Naive thymus-derived CD4-positive, alpha-beta T cell (primary cell): Measurements from ENCODE around the gene MIEN1. TPM values are rescaled to one million over a fixed set of nuclear protein-coding genes. Genes with fewer than 3 reads are reported as not detected.
"Not testable (repeated sequence)": the region's sequence is repeated elsewhere in the genome, so short reads cannot be mapped to it uniquely, and the experiment has no call there.

Experiments used
- ATAC-seq: fragments of 150-1000 bp; cut with Tn5 transposase; 2 replicates; pipeline ENCODE4 v1.10.0; 2021; ENCODE audit warnings: mild to moderate bottlenecking, moderate library complexity
- CTCF ChIA-PET: fragments of 350-600 bp; sonication (Branson Sonifier 250); formaldehyde crosslinking; loops from one replicate; lab custom pipeline; 2021; ENCODE audit warnings: antibody characterized with exemption; lab: Charles Lee
- POLR2A ChIA-PET: fragments of 350-600 bp; sonication (Branson Sonifier 250); formaldehyde crosslinking; loops from one replicate; lab custom pipeline; 2021; ENCODE audit warnings: antibody characterized with exemption, inconsistent platforms; lab: Charles Lee
- DNase-seq, 9 donors: peaks; one replicate each; pipeline versions ENCODE4 v3.0.0 to v3.0.0-alpha.2; 2020 to 2022; ENCODE audit warnings: mixed read lengths in 1 of 9
- H3K27ac ChIP-seq: one replicate; pipeline ENCODE4 v1.7.0; 2013; ENCODE audit warnings: mild to moderate bottlenecking, low read depth, low read length, moderate library complexity
- H3K27me3 ChIP-seq, 2 donors: one replicate each; pipeline ENCODE4 v1.7.0; 2013; ENCODE audit warnings: low read length in 2 of 2, mild to moderate bottlenecking in 2 of 2, moderate library complexity in 2 of 2; ENCODE audit not compliant: control insufficient read depth in 2 of 2, insufficient read depth in 2 of 2
- H3K36me3 ChIP-seq, 3 experiments: 1 replicate in 2 of 3; 2 replicates in 1 of 3; pipeline ENCODE4 v1.7.0; 2013; ENCODE audit warnings: low read length in 3 of 3, mild to moderate bottlenecking in 3 of 3, moderate library complexity in 1 of 3; ENCODE audit not compliant: insufficient read depth in 3 of 3, control insufficient read depth in 2 of 3
- H3K4me1 ChIP-seq, 2 donors: one replicate each; pipeline ENCODE4 v1.7.0; 2013; ENCODE audit warnings: low read length in 2 of 2, mild to moderate bottlenecking in 2 of 2, moderate library complexity in 1 of 2; ENCODE audit not compliant: control insufficient read depth in 2 of 2, insufficient read depth in 2 of 2
- H3K4me3 ChIP-seq: 2 replicates; pipeline ENCODE4 v1.7.0; 2013; ENCODE audit warnings: mild to moderate bottlenecking, low read length
- H3K9me3 ChIP-seq, 3 experiments: 1 replicate in 2 of 3; 2 replicates in 1 of 3; pipeline ENCODE4 v1.7.0; 2013; ENCODE audit warnings: low read length in 3 of 3; ENCODE audit not compliant: control insufficient read depth in 2 of 3
- H3K27ac Mint-ChIP-seq, 9 donors: one replicate each; pipeline ENCODE4 v1.8.0; 2020 to 2022; ENCODE audit warnings: mixed read lengths in 9 of 9, mild to moderate bottlenecking in 8 of 9, moderate library complexity in 5 of 9, inconsistent platforms in 2 of 9
- H3K27me3 Mint-ChIP-seq, 5 donors: one replicate each; pipeline ENCODE4 v1.8.0; 2021 to 2022; ENCODE audit warnings: mixed read lengths in 5 of 5, mild to moderate bottlenecking in 1 of 5
- H3K36me3 Mint-ChIP-seq, 5 donors: one replicate each; pipeline ENCODE4 v1.8.0; 2020 to 2022; ENCODE audit warnings: mixed read lengths in 5 of 5, mild to moderate bottlenecking in 3 of 5, inconsistent platforms in 1 of 5
- H3K4me1 Mint-ChIP-seq, 7 donors: one replicate each; pipeline ENCODE4 v1.8.0; 2020 to 2022; ENCODE audit warnings: mixed read lengths in 7 of 7, mild to moderate bottlenecking in 3 of 7, inconsistent platforms in 1 of 7
- H3K4me3 Mint-ChIP-seq, 10 donors: one replicate each; pipeline ENCODE4 v1.8.0; 2020 to 2022; ENCODE audit warnings: mild to moderate bottlenecking in 10 of 10, mixed read lengths in 10 of 10, moderate library complexity in 6 of 10, inconsistent platforms in 2 of 10
- H3K9me3 Mint-ChIP-seq, 11 donors: one replicate each; pipeline ENCODE4 v1.8.0; 2020 to 2022; ENCODE audit warnings: mixed read lengths in 11 of 11, mild to moderate bottlenecking in 4 of 11, inconsistent platforms in 1 of 11, moderate library complexity in 1 of 11
- intact Hi-C, 2 donors: fragments of 100-400 bp; cut with micrococcal nuclease; formaldehyde crosslinking; loops; one replicate each; pipeline ENCODE4 v1.15.1; 2023
- polyA plus RNA-seq, 2 donors: library from polyadenylated mRNA; unstranded; fragments of 300-500 nt; fragmentation: Illumina TruSeq; gene quantifications; one replicate each; pipeline ENCODE4 v1.2.3, GENCODE V29; 2021
- total RNA-seq, 6 experiments: library from RNA in 5 of 6; stranded (reverse) in 5 of 6; gene quantifications; 1 replicate in 5 of 6; 2 replicates in 1 of 6; pipeline ENCODE4 v1.2.3 and lab custom pipeline; 2021 to 2026

MIEN1 gene
- total and polyA plus RNA-seq, 7 experiments from 2014 or later, result 28.7 to 74.3 (median 34.4) TPM

GRCh38 chr17:39765175-39765574 lies 34.8 kb upstream of the MIEN1 start:
- POLR2A ChIA-PET, result interaction anchor here (0.6 to 3.1 kb wide), 3 partner anchors 10 to 174 kb away, joined by 3 to 26 read pairs (median 5); no protein-coding TSS in a partner anchor

DNA sequence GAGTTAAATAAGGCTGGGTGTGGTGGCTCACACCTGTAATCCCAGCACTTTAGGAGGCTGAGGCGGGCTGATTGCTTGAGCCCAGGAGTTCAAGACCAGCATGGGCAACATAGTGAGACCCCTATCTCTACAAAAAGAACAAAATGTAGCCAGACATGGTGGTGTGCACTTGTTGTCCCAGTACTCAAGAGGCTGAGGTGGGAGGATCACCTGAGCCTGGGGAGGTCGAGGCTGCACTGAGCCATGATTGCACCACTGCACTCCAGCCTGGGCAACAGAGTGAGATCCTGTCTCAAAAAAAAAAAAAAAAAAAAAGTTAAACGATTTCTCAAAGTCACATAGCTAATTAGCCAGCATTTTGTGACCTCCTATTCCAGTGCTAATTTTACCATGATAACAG lies 33.8 kb upstream of the MIEN1 start:
- intact Hi-C loops, H3K27me3 ChIP-seq, H3K9me3 Mint-ChIP-seq, H3K27me3 Mint-ChIP-seq, H3K9me3 ChIP-seq, H3K27ac ChIP-seq, H3K4me3 ChIP-seq, H3K4me3 Mint-ChIP-seq, DNase-seq, ATAC-seq: not testable (repeated sequence)
- CTCF ChIA-PET, result interaction anchor here (0.9 to 1.2 kb wide), 3 partner anchors 9 to 783 kb away, joined by 3 to 4 read pairs (median 3); no protein-coding TSS in a partner anchor
- peaks cover 20 to 53% of the 10 kb centered on the region in 2 donors for H3K4me1 ChIP-seq
- peaks cover 30 to 70% (median 62%) of the 10 kb centered on the region in 7 donors for H3K4me1 Mint-ChIP-seq
- H3K36me3 Mint-ChIP-seq, result peaks cover 12 to 53% (median 45%) of the 10 kb centered on the region in 5 donors
- peaks cover 12 to 37% (median 30%) of the 10 kb centered on the region in 3 experiments for H3K36me3 ChIP-seq
- POLR2A ChIA-PET, result interaction anchor here (0.6 to 3.1 kb wide), 4 partner anchors 9 to 216 kb away, joined by 3 to 26 read pairs (median 6); partner anchors contain the start of gene PSMD3
- H3K27ac Mint-ChIP-seq, result peak overlapping the region in 1 of 9 donors; percentile 88

More at GRCh38 chr17:39765175-39765574, 34.8 kb upstream of the MIEN1 start:
- Histone ChIP-seq H3K9me3 (no peaks in the 10 kb centered on the region), H3K27ac (no peak overlapping the region), H3K36me3 (peaks cover 12 to 37% (median 30%) of the 10 kb centered on the region in 3 experiments), H3K4me3 (no peak overlapping the region), H3K27me3 (no peaks in the 10 kb centered on the region), H3K4me1 (peaks cover 30 to 55% of the 10 kb centered on the region in 2 donors)
- CTCF ChIA-PET, result interaction anchor here (0.9 kb wide), 2 partner anchors 23 to 784 kb away, joined by 3 read pairs; no protein-coding TSS in a partner anchor
- H3K36me3 Mint-ChIP-seq, result peaks cover 12 to 53% (median 46%) of the 10 kb centered on the region in 5 donors
- H3K4me1 Mint-ChIP-seq, result peaks cover 37 to 72% (median 68%) of the 10 kb centered on the region in 7 donors
- peak overlapping the region in 1 of 10 donors; percentile 17 for H3K4me3 Mint-ChIP-seq
- ATAC-seq, result no peak
- no peaks in the 10 kb centered on the region for H3K9me3 Mint-ChIP-seq
- no peak for DNase-seq
- no peaks in the 10 kb centered on the region for H3K27me3 Mint-ChIP-seq
- intact Hi-C loops, result no loop called here
- H3K27ac Mint-ChIP-seq, result peak overlapping the region in 6 of 9 donors; percentile 14 to 95 (median 84)

- no peaks in the 10 kb centered on the region for H3K27me3 Mint-ChIP-seq
- no peak for DNase-seq
- H3K9me3 ChIP-seq, result no peaks in the 10 kb centered on the region
- ChIA-PET POLR2A (interaction anchor here (0.6 to 3.1 kb wide), 5 partner anchors 8 to 1004 kb away, joined by 4 to 26 read pairs (median 5); no protein-coding TSS in a partner anchor), CTCF (interaction anchor here (1.0 to 1.2 kb wide), 2 partner anchors 8 to 99 kb away, joined by 4 to 5 read pairs; no protein-coding TSS in a partner anchor)
- H3K36me3 Mint-ChIP-seq, result peaks cover 6 to 46% (median 40%) of the 10 kb centered on the region in 5 donors
- H3K4me1 ChIP-seq, result peaks cover 12 to 53% of the 10 kb centered on the region in 2 donors
- H3K4me3 ChIP-seq, result no peak overlapping the region
- H3K27ac Mint-ChIP-seq, result peak overlapping the region in 6 of 9 donors; percentile 30 to 70 (median 60)
- no peaks in the 10 kb centered on the region for H3K9me3 Mint-ChIP-seq
- no peaks in the 10 kb centered on the region for H3K27me3 ChIP-seq
- H3K36me3 ChIP-seq, result peaks cover 12 to 37% (median 28%) of the 10 kb centered on the region in 3 experiments
- intact Hi-C loops, result no loop called here
- no peak overlapping the region for H3K27ac ChIP-seq
- peaks cover 28 to 70% (median 62%) of the 10 kb centered on the region in 7 donors for H3K4me1 Mint-ChIP-seq
- H3K4me3 Mint-ChIP-seq, result peak overlapping the region in 1 of 10 donors; percentile 16
- no peak for ATAC-seq
Observed at GRCh38 chr17:39763051-39763820, 32.9 kb upstream of the MIEN1 start.

DNA sequence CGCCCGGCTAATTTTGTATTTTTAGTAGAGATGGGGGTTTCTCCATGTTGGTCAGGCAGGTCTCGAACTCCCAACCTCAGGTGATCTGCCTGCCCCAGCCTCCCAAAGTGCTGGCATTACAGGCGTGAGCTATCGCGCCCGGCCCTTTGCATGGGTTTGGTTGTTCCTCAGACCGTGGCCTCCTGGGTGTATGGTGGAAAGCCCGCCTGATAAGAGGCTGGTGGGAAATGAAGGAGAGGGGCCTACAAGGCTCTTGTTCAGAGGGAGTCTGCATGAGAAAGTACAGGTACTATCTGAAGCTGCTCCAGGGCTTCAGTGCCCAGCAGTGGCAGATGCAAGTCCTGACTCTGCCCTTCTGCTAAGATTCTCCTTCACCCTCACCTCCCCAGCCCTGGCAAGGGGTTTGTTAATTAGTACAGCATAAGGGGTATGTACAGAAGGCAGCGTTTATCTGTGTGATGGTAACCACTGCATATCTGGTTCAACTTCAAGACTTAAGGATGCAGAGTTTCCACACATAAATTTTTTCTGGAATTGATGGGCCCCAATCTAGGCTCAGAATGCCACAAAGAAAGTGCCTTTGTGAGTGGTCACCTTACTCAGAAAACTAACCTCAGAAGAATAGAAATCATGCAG lies 31.6 kb upstream of the MIEN1 start:
- DNase-seq (no peak), ATAC-seq (no peak)
- H3K9me3 Mint-ChIP-seq, result no peaks in the 10 kb centered on the region
- ChIA-PET POLR2A (interaction anchor here (0.8 to 1.1 kb wide), 4 partner anchors 16 to 105 kb away, joined by 3 to 4 read pairs (median 4); no protein-coding TSS in a partner anchor), CTCF (interaction anchor here (1.0 kb wide), 1 partner anchor 100 kb away, joined by 5 read pairs; no protein-coding TSS in a partner anchor)
- intact Hi-C loops, result no loop called here
- no peak overlapping the region for H3K4me3 Mint-ChIP-seq
- H3K9me3 ChIP-seq, result no peaks in the 10 kb centered on the region
- H3K27me3 Mint-ChIP-seq, result no peaks in the 10 kb centered on the region
- peaks cover 28 to 70% (median 63%) of the 10 kb centered on the region in 7 donors for H3K4me1 Mint-ChIP-seq
- H3K27ac Mint-ChIP-seq, result peak overlapping the region in 2 of 9 donors; percentile 40 to 54
- H3K27ac ChIP-seq, result no peak overlapping the region
- no peaks in the 10 kb centered on the region for H3K27me3 ChIP-seq
- peaks cover 12 to 37% (median 24%) of the 10 kb centered on the region in 3 experiments for H3K36me3 ChIP-seq
- H3K4me1 ChIP-seq, result peaks cover 15 to 53% of the 10 kb centered on the region in 2 donors
- no peak overlapping the region for H3K4me3 ChIP-seq
- H3K36me3 Mint-ChIP-seq, result peaks cover 4 to 39% (median 31%) of the 10 kb centered on the region in 5 donors

DNA sequence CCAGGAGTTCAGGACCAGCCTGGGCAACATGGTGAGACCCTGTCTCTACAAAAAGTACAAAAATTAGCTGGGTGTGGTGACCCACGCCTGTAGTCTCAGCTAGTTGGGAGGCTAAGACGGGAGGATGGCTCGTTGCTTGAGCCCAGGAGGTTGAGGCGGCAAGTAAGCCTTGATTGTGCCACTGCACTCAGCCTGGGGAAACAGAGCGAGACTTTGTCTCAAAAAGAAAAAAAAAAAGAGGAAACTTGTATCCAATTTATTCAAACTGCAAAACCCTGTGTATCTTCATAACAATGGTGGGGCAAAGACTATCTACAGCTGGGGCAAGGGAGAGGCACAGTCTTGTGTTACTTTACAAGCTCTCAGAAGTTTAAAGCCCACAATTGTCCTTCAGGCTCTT lies 28.9 kb upstream of the MIEN1 start:
- Mint-ChIP-seq H3K27ac (peak overlapping the region in 8 of 9 donors; percentile 89 to 99 (median 97)), H3K4me1 (peaks cover 33 to 67% (median 60%) of the 10 kb centered on the region in 7 donors), H3K36me3 (peaks cover 0 to 13% (median 10%) of the 10 kb centered on the region in 5 donors), H3K27me3 (no peaks in the 10 kb centered on the region), H3K4me3 (peak overlapping the region in 2 of 10 donors; percentile 3 to 85), H3K9me3 (peaks cover 0 to 2% (median 0%) of the 10 kb centered on the region in 11 donors)
- DNase-seq (no peak), ATAC-seq (no peak)
- Histone ChIP-seq H3K4me3 (no peak overlapping the region), H3K27me3 (no peaks in the 10 kb centered on the region), H3K27ac (peak overlapping the region; percentile 32), H3K36me3 (peaks cover 3 to 14% (median 5%) of the 10 kb centered on the region in 3 experiments), H3K9me3 (no peaks in the 10 kb centered on the region), H3K4me1 (peaks cover 36 to 54% of the 10 kb centered on the region in 2 donors)
- POLR2A ChIA-PET, result interaction anchor here (0.6 to 2.2 kb wide), 11 partner anchors 10 to 106 kb away, joined by 3 to 9 read pairs (median 4); no protein-coding TSS in a partner anchor
- intact Hi-C loops, result loop anchor here (5.0 kb wide), 1 partner anchor 33 kb away; no protein-coding TSS in a partner anchor
- CTCF ChIA-PET, result interaction anchor here (0.6 to 2.3 kb wide), 4 partner anchors 20 to 105 kb away, joined by 4 to 8 read pairs (median 4); partner anchors contain the start of gene IKZF3
